ENCODE data around the gene TSFM. TPM values are rescaled to one million over a fixed set of nuclear protein-coding genes. Genes with fewer than 3 reads are reported as not detected.

The TSFM gene
- total and polyA plus RNA-seq, 9 of the 15 experiments (the other 6 are each of a cell fraction or from before 2014, with no cell fraction given), result 44.6 to 198 (median 60.2) TPM

DNA sequence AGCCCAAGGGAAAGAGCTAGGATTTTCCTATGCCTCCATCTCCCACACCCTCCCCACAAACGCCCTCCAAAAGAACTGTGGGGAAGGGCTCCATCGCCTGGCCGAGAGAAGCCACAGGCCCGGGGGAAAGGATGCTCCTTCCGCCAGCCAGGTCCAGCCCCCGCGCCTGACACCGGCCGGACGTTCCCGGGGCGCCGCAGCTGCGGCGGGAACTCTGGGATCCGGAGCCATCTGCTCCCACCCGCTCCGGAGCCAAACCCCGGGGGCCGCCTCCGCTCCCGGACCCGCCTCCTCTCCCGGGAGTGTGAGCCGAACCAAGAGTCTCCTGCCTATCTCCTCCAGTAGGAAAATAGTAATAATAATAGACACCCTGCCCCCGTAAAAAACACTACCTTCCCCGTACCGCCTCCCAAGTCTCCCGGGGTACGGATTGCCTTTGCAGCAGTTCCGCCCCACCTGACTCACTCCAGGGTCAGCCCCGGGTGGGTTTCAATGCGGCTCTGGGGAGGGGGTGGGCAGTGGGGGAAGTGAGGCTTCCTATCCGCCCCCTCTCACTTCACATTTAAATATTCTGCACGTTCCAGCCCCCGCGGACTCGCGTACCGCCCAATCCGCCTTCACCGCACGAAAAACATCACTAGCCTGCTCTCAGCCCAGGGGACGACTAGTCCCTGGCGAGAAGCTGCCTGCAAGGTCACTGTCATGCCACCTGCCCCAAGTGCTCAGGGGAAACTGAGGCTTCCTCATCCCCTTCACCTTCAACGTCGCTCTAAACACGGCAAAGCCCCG, 46.4 kb upstream of the TSFM start (continued):
- TF ChIP-seq, protein P1, sequence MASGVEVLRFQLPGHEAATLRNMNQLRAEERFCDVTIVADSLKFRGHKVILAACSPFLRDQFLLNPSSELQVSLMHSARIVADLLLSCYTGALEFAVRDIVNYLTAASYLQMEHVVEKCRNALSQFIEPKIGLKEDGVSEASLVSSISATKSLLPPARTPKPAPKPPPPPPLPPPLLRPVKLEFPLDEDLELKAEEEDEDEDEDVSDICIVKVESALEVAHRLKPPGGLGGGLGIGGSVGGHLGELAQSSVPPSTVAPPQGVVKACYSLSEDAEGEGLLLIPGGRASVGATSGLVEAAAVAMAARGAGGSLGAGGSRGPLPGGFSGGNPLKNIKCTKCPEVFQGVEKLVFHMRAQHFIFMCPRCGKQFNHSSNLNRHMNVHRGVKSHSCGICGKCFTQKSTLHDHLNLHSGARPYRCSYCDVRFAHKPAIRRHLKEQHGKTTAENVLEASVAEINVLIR (CRISPR knock-in tag; IDR thresholded peaks at IDR 0.05), result no peak
- TF ChIP-seq, protein P2, sequence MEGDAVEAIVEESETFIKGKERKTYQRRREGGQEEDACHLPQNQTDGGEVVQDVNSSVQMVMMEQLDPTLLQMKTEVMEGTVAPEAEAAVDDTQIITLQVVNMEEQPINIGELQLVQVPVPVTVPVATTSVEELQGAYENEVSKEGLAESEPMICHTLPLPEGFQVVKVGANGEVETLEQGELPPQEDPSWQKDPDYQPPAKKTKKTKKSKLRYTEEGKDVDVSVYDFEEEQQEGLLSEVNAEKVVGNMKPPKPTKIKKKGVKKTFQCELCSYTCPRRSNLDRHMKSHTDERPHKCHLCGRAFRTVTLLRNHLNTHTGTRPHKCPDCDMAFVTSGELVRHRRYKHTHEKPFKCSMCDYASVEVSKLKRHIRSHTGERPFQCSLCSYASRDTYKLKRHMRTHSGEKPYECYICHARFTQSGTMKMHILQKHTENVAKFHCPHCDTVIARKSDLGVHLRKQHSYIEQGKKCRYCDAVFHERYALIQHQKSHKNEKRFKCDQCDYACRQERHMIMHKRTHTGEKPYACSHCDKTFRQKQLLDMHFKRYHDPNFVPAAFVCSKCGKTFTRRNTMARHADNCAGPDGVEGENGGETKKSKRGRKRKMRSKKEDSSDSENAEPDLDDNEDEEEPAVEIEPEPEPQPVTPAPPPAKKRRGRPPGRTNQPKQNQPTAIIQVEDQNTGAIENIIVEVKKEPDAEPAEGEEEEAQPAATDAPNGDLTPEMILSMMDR (IDR thresholded peaks at IDR 0.05 in 2 of 3, conservative IDR thresholded peaks at IDR 0.05 in 1 of 3; ENCODE audit: insufficient read depth in 2 of 3, low read depth in 1 of 3, low read length in 3 of 3), result peak; percentile 71 to 79 (median 79)
- TF ChIP-seq GABPA (tag; conservative IDR thresholded peaks at IDR 0.05; ENCODE audit: low read depth) (peak; percentile 53; the same call in 1 of the 2 replicates), GABPB2 (CRISPR knock-in tag; conservative IDR thresholded peaks at IDR 0.05) (no peak), ZZZ3 (IDR thresholded peaks at IDR 0.05) (peak; percentile 89; the same call in 1 of the 2 replicates), EP400 (IDR thresholded peaks at IDR 0.05) (peak; percentile 32; the same call in 1 of the 2 replicates), WHSC1 (IDR thresholded peaks at IDR 0.05; ENCODE audit: low read length) (no peak), DIDO1 (tag; IDR thresholded peaks at IDR 0.05; ENCODE audit: low read depth) (no peak), SMARCC2 (IDR thresholded peaks at IDR 0.05; ENCODE audit: low read depth) (no peak), NCOA2 (IDR thresholded peaks at IDR 0.05; ENCODE audit: partially characterized antibody in 2 of 2) (no peak), KDM1A (IDR thresholded peaks at IDR 0.05) (no peak; a peak in 1 of 4 replicates), HDAC2 (IDR thresholded peaks at IDR 0.05) (0 out of 2 replicates have a peak, but pooled peaks have one; percentile 26)
- TF ChIP-seq, protein P3, sequence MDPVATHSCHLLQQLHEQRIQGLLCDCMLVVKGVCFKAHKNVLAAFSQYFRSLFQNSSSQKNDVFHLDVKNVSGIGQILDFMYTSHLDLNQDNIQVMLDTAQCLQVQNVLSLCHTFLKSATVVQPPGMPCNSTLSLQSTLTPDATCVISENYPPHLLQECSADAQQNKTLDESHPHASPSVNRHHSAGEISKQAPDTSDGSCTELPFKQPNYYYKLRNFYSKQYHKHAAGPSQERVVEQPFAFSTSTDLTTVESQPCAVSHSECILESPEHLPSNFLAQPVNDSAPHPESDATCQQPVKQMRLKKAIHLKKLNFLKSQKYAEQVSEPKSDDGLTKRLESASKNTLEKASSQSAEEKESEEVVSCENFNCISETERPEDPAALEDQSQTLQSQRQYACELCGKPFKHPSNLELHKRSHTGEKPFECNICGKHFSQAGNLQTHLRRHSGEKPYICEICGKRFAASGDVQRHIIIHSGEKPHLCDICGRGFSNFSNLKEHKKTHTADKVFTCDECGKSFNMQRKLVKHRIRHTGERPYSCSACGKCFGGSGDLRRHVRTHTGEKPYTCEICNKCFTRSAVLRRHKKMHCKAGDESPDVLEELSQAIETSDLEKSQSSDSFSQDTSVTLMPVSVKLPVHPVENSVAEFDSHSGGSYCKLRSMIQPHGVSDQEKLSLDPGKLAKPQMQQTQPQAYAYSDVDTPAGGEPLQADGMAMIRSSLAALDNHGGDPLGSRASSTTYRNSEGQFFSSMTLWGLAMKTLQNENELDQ (CRISPR knock-in tag; IDR thresholded peaks at IDR 0.05; ENCODE audit: borderline replicate concordance), result no peak
- TF ChIP-seq, protein P4, sequence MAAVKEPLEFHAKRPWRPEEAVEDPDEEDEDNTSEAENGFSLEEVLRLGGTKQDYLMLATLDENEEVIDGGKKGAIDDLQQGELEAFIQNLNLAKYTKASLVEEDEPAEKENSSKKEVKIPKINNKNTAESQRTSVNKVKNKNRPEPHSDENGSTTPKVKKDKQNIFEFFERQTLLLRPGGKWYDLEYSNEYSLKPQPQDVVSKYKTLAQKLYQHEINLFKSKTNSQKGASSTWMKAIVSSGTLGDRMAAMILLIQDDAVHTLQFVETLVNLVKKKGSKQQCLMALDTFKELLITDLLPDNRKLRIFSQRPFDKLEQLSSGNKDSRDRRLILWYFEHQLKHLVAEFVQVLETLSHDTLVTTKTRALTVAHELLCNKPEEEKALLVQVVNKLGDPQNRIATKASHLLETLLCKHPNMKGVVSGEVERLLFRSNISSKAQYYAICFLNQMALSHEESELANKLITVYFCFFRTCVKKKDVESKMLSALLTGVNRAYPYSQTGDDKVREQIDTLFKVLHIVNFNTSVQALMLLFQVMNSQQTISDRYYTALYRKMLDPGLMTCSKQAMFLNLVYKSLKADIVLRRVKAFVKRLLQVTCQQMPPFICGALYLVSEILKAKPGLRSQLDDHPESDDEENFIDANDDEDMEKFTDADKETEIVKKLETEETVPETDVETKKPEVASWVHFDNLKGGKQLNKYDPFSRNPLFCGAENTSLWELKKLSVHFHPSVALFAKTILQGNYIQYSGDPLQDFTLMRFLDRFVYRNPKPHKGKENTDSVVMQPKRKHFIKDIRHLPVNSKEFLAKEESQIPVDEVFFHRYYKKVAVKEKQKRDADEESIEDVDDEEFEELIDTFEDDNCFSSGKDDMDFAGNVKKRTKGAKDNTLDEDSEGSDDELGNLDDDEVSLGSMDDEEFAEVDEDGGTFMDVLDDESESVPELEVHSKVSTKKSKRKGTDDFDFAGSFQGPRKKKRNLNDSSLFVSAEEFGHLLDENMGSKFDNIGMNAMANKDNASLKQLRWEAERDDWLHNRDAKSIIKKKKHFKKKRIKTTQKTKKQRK (IDR thresholded peaks at IDR 0.05; ENCODE audit: borderline replicate concordance, low read depth, low read length), result no peak
- TF ChIP-seq, protein P5, sequence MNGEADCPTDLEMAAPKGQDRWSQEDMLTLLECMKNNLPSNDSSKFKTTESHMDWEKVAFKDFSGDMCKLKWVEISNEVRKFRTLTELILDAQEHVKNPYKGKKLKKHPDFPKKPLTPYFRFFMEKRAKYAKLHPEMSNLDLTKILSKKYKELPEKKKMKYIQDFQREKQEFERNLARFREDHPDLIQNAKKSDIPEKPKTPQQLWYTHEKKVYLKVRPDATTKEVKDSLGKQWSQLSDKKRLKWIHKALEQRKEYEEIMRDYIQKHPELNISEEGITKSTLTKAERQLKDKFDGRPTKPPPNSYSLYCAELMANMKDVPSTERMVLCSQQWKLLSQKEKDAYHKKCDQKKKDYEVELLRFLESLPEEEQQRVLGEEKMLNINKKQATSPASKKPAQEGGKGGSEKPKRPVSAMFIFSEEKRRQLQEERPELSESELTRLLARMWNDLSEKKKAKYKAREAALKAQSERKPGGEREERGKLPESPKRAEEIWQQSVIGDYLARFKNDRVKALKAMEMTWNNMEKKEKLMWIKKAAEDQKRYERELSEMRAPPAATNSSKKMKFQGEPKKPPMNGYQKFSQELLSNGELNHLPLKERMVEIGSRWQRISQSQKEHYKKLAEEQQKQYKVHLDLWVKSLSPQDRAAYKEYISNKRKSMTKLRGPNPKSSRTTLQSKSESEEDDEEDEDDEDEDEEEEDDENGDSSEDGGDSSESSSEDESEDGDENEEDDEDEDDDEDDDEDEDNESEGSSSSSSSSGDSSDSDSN (IDR thresholded peaks at IDR 0.05; ENCODE audit: borderline replicate concordance in 1 of 2, low read depth in 2 of 2, low read length in 2 of 2), result peak; percentile 59 to 86; a peak in 1 of 4 replicates

Measured in K562 (cell line).